ENCODE data around the gene ELOB. TPM values are rescaled to one million over a fixed set of nuclear protein-coding genes. Genes with fewer than 3 reads are reported as not detected.
A peak's percentile ranks its signal among the peaks of the same experiment; 100 is the strongest.

ELOB gene
- total RNA-seq, 1 experiment from 2014 or later = 319 TPM

DNA sequence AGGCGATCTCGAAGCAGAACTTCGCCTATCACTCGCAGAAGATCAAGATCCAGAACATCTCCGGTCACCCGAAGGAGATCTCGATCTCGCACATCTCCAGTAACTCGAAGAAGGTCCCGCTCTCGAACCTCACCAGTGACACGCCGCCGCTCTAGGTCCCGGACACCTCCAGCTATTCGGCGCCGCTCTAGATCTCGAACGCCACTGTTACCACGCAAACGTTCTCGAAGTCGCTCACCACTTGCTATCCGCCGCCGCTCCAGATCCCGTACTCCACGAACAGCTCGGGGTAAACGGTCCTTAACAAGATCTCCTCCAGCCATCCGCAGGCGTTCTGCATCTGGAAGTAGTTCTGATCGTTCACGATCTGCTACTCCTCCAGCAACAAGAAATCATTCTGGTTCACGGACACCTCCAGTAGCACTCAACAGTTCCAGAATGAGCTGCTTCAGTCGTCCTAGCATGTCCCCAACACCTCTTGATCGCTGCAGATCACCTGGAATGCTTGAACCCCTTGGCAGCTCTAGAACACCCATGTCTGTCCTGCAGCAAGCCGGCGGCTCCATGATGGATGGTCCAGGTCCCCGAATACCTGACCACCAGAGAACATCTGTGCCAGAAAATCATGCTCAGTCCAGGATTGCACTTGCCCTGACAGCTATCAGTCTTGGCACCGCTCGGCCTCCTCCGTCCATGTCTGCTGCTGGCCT lies 10.5 kb downstream of the ELOB start:
- Histone ChIP-seq H3K9ac (ENCODE audit: extremely low read depth, insufficient read length, low read length) (no peak overlapping the region), H2BK120ac (ENCODE audit: low read depth, low read length, poor library complexity, severe bottlenecking) (no peak overlapping the region), H2BK12ac (ENCODE audit: insufficient read length, low read depth, low read length) (no peak overlapping the region), H3K79me1 (ENCODE audit: insufficient read depth, low read depth, low read length, poor library complexity, severe bottlenecking) (peaks cover 20% of the 10 kb centered on the region), H3K9me3 (ENCODE audit: control insufficient read depth, low read depth, low read length) (no peaks in the 10 kb centered on the region), H2BK5ac (ENCODE audit: insufficient read length, low read length) (no peak overlapping the region), H3K27me3 (ENCODE audit: insufficient read depth, low read length) (no peaks in the 10 kb centered on the region), H3K4me2 (ENCODE audit: insufficient read depth, insufficient read length, low read length) (no peak overlapping the region), H4K91ac (ENCODE audit: insufficient read length, low read depth, low read length) (no peak overlapping the region), H3K14ac (ENCODE audit: insufficient read depth, low read length) (no peak overlapping the region), H3K56ac (ENCODE audit: insufficient read length, low read depth, low read length) (no peak overlapping the region), H3K27ac (ENCODE audit: insufficient read length, low read depth, low read length) (no peak overlapping the region), H2AK5ac (ENCODE audit: insufficient read length, low read length) (no peak overlapping the region), H4K8ac (replicated peaks; ENCODE audit: insufficient read length, low read depth, low read length) (no peak overlapping the region), H2BK15ac (ENCODE audit: low read depth, low read length) (no peak overlapping the region), H3K79me2 (ENCODE audit: insufficient read depth, low read length) (peaks cover 2% of the 10 kb centered on the region; the same call in 1 of the 2 replicates), H3T11ph (ENCODE audit: low read length) (no peak overlapping the region), H2AFZ (ENCODE audit: low read length) (no peak overlapping the region), H3K4ac (ENCODE audit: low read depth, low read length) (no peak overlapping the region), H2BK20ac (ENCODE audit: low read depth, low read length, poor library complexity, severe bottlenecking) (no peak overlapping the region), H4K5ac (ENCODE audit: insufficient read length, low read depth, low read length) (no peak overlapping the region), H3K4me1 (ENCODE audit: insufficient read depth, low read length) (no peaks in the 10 kb centered on the region), H3K23ac (ENCODE audit: insufficient read length, low read depth, low read length) (no peak overlapping the region), H3K23me2 (ENCODE audit: insufficient read length, low read depth, low read length, poor library complexity, severe bottlenecking) (no peaks in the 10 kb centered on the region), H4K20me1 (ENCODE audit: control insufficient read depth, insufficient read depth, insufficient read length) (no peaks in the 10 kb centered on the region), H3K18ac (ENCODE audit: insufficient read length, low read depth, low read length) (no peak overlapping the region)
- DNase-seq = no peak
- Mint-ChIP-seq H3K4me1 (peaks cover 3 to 33% of the 10 kb centered on the region in 2 experiments; a peak in 3 of 4 replicates), H3K36me3 (ENCODE audit: insufficient read depth in 1 of 3, low read depth in 3 of 3) (peaks cover 92 to 100% (median 100%) of the 10 kb centered on the region in 3 experiments), H3K4me3 (peak overlapping the region in 1 of 2 experiments; percentile 26; a peak in 1 of 5 replicates), H3K27ac (peak overlapping the region in 1 of 3 experiments; percentile 41; a peak in 2 of 7 replicates), H3K27me3 (ENCODE audit: low read depth) (peaks cover 1% of the 10 kb centered on the region; the same call in 1 of the 2 replicates), H3K9me3 (peaks cover 25 to 40% of the 10 kb centered on the region in 2 experiments)
- TF ChIP-seq, protein P1, sequence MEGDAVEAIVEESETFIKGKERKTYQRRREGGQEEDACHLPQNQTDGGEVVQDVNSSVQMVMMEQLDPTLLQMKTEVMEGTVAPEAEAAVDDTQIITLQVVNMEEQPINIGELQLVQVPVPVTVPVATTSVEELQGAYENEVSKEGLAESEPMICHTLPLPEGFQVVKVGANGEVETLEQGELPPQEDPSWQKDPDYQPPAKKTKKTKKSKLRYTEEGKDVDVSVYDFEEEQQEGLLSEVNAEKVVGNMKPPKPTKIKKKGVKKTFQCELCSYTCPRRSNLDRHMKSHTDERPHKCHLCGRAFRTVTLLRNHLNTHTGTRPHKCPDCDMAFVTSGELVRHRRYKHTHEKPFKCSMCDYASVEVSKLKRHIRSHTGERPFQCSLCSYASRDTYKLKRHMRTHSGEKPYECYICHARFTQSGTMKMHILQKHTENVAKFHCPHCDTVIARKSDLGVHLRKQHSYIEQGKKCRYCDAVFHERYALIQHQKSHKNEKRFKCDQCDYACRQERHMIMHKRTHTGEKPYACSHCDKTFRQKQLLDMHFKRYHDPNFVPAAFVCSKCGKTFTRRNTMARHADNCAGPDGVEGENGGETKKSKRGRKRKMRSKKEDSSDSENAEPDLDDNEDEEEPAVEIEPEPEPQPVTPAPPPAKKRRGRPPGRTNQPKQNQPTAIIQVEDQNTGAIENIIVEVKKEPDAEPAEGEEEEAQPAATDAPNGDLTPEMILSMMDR (conservative IDR thresholded peaks at IDR 0.05) = no peak
- WGBS (ENCODE audit: extremely low coverage, insufficient read length, low lambda C conversion rate) = no CpG with 5 or more reads among the region's 44 CpGs
